C4-2B (cell line): ENCODE results near the gene SPATA7.

Experiments used
- ZFX ChIP-seq: fragments of 450-650 bp; IDR thresholded peaks from 2 replicates; pipeline ENCODE4 v1.6.1; 2017
- TF ChIP-seq, protein P1 (sequence below): fragments of 450-650 bp; conservative IDR thresholded peaks from 2 replicates; pipeline ENCODE4 v1.5.1; 2017; ENCODE audit warnings: mild to moderate bottlenecking

DNA sequence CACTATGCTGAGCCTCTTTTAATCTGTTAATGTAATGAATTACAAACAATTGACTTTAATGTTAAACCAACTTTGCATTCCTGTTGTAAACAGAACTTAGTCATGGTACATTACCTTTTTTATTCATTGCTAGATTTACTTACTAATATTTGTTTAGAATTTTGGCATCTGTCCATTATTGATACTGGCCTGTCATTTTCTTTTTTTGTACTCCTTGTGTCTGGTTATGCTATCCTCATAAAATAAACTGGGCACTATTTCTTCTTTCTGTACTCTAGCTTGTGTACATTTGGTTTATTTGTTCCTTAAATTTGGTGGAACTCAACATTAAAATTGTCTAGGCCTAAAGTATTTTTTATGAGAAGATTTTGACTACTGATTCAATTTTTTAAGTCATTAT is 32.1 kb downstream of the SPATA7 start:
- TF ChIP-seq, protein P1, sequence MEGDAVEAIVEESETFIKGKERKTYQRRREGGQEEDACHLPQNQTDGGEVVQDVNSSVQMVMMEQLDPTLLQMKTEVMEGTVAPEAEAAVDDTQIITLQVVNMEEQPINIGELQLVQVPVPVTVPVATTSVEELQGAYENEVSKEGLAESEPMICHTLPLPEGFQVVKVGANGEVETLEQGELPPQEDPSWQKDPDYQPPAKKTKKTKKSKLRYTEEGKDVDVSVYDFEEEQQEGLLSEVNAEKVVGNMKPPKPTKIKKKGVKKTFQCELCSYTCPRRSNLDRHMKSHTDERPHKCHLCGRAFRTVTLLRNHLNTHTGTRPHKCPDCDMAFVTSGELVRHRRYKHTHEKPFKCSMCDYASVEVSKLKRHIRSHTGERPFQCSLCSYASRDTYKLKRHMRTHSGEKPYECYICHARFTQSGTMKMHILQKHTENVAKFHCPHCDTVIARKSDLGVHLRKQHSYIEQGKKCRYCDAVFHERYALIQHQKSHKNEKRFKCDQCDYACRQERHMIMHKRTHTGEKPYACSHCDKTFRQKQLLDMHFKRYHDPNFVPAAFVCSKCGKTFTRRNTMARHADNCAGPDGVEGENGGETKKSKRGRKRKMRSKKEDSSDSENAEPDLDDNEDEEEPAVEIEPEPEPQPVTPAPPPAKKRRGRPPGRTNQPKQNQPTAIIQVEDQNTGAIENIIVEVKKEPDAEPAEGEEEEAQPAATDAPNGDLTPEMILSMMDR = no peak
- no peak for TF ChIP-seq ZFX
